ENCODE measurements around the gene SH3D21. TPM values are rescaled to one million over a fixed set of nuclear protein-coding genes. Genes with fewer than 3 reads are reported as not detected.
A peak's percentile ranks its signal among the peaks of the same experiment; 100 is the strongest.

SH3D21 gene
- total RNA-seq, 1 experiment from 2014 or later, result 18.3 TPM

DNA sequence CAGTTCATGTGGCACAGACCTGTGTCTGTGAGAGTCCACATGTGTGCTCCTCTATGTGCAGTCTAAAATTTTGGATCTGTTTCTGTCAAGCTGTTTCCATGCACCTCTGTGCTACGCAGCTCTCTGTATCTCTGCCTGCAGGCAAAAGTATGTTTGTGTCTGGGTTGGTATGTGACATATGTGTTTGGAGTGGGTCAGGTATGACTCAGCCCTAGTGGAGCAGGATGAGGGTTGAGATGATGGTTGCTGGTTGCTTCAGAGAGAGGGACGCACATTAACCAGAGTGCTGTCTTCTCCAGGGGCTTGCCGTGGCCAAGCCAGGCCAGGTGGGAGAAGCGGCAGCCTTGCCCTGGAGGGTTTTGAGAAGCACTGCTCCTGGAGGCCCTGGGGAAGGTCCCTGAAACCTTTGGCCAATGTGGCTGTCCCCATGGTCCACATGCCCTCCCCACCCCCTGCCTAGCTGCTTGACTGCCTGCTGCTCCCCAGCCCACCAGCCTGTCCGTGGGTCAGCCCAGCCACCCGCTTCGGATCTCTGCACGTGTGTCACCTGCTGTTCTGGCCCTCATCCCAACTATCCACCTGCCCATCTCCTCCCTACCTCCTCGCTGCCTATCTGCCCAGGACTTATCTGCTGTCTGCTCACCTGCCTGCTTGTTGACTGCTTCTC, 21.4 kb downstream of the SH3D21 start:
- no peak for DNase-seq
- no peaks in the 10 kb centered on the region for H3K79me1 ChIP-seq (ENCODE audit: insufficient read depth, low read depth, low read length, poor library complexity, severe bottlenecking)
- H3K23me2 ChIP-seq (ENCODE audit: insufficient read length, low read depth, low read length, poor library complexity, severe bottlenecking), result peaks cover 18% of the 10 kb centered on the region
- peaks cover 43% of the 10 kb centered on the region for H3K27me3 Mint-ChIP-seq (ENCODE audit: low read depth)
- H4K8ac ChIP-seq (replicated peaks; ENCODE audit: insufficient read length, low read depth, low read length), result no peak overlapping the region
- H3K4me1 Mint-ChIP-seq, result peaks cover 16% of the 10 kb centered on the region in 2 experiments
- no peak overlapping the region for H2AK5ac ChIP-seq (ENCODE audit: insufficient read length, low read length)
- no peak overlapping the region for H3K4me2 ChIP-seq (ENCODE audit: insufficient read depth, insufficient read length, low read length)
- no peaks in the 10 kb centered on the region for H3K79me2 ChIP-seq (ENCODE audit: insufficient read depth, low read length)
- no peak overlapping the region for H2BK5ac ChIP-seq (ENCODE audit: insufficient read length, low read length)
- peaks cover 0 to 2% (median 0%) of the 10 kb centered on the region in 3 experiments; a peak in 1 of 7 replicates for H3K36me3 Mint-ChIP-seq (ENCODE audit: insufficient read depth in 1 of 3, low read depth in 3 of 3)
- no peak overlapping the region for H3K23ac ChIP-seq (ENCODE audit: insufficient read length, low read depth, low read length)
- no CpG with 5 or more reads among the region's 9 CpGs for WGBS (ENCODE audit: extremely low coverage, insufficient read length, low lambda C conversion rate)
- no peak overlapping the region for H2BK12ac ChIP-seq (ENCODE audit: insufficient read length, low read depth, low read length)
- H3K4me1 ChIP-seq (ENCODE audit: insufficient read depth, low read length), result no peaks in the 10 kb centered on the region
- H3K9ac ChIP-seq (ENCODE audit: extremely low read depth, insufficient read length, low read length), result no peak overlapping the region
- no peak overlapping the region for H3K4me3 Mint-ChIP-seq
- no peak overlapping the region; the same call in none of the 2 replicates for H3K14ac ChIP-seq (ENCODE audit: insufficient read depth, low read length)
- no peak overlapping the region for H3K27ac ChIP-seq (ENCODE audit: insufficient read length, low read depth, low read length)
- no peak overlapping the region for H3K18ac ChIP-seq (ENCODE audit: insufficient read length, low read depth, low read length)
- H4K20me1 ChIP-seq (ENCODE audit: control insufficient read depth, insufficient read depth, insufficient read length), result peaks cover 5% of the 10 kb centered on the region
- H2AFZ ChIP-seq (ENCODE audit: low read length), result no peak overlapping the region
- H3K9me3 ChIP-seq (ENCODE audit: control insufficient read depth, low read depth, low read length), result no peaks in the 10 kb centered on the region
- TF ChIP-seq, protein P1, sequence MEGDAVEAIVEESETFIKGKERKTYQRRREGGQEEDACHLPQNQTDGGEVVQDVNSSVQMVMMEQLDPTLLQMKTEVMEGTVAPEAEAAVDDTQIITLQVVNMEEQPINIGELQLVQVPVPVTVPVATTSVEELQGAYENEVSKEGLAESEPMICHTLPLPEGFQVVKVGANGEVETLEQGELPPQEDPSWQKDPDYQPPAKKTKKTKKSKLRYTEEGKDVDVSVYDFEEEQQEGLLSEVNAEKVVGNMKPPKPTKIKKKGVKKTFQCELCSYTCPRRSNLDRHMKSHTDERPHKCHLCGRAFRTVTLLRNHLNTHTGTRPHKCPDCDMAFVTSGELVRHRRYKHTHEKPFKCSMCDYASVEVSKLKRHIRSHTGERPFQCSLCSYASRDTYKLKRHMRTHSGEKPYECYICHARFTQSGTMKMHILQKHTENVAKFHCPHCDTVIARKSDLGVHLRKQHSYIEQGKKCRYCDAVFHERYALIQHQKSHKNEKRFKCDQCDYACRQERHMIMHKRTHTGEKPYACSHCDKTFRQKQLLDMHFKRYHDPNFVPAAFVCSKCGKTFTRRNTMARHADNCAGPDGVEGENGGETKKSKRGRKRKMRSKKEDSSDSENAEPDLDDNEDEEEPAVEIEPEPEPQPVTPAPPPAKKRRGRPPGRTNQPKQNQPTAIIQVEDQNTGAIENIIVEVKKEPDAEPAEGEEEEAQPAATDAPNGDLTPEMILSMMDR (conservative IDR thresholded peaks at IDR 0.05), result no peak
- H3K9me3 Mint-ChIP-seq, result no peaks in the 10 kb centered on the region; a peak in 1 of 5 replicates
- H3T11ph ChIP-seq (ENCODE audit: low read length), result no peak overlapping the region
- no peak overlapping the region for H3K27ac Mint-ChIP-seq
- peak overlapping the region; percentile 65 for H3K56ac ChIP-seq (ENCODE audit: insufficient read length, low read depth, low read length)
- H2BK15ac ChIP-seq (ENCODE audit: low read depth, low read length), result no peak overlapping the region
- no peak overlapping the region for H4K91ac ChIP-seq (ENCODE audit: insufficient read length, low read depth, low read length)
- no peak overlapping the region for H3K4ac ChIP-seq (ENCODE audit: low read depth, low read length)
- H4K5ac ChIP-seq (ENCODE audit: insufficient read length, low read depth, low read length), result peak overlapping the region; percentile 57
- no peaks in the 10 kb centered on the region for H3K27me3 ChIP-seq (ENCODE audit: insufficient read depth, low read length)
- H2BK120ac ChIP-seq (ENCODE audit: low read depth, low read length, poor library complexity, severe bottlenecking), result no peak overlapping the region
- H2BK20ac ChIP-seq (ENCODE audit: low read depth, low read length, poor library complexity, severe bottlenecking), result no peak overlapping the region

Data from H9 (cell line).